ENCODE results near the gene LRPAP1.

Gene LRPAP1

DNA sequence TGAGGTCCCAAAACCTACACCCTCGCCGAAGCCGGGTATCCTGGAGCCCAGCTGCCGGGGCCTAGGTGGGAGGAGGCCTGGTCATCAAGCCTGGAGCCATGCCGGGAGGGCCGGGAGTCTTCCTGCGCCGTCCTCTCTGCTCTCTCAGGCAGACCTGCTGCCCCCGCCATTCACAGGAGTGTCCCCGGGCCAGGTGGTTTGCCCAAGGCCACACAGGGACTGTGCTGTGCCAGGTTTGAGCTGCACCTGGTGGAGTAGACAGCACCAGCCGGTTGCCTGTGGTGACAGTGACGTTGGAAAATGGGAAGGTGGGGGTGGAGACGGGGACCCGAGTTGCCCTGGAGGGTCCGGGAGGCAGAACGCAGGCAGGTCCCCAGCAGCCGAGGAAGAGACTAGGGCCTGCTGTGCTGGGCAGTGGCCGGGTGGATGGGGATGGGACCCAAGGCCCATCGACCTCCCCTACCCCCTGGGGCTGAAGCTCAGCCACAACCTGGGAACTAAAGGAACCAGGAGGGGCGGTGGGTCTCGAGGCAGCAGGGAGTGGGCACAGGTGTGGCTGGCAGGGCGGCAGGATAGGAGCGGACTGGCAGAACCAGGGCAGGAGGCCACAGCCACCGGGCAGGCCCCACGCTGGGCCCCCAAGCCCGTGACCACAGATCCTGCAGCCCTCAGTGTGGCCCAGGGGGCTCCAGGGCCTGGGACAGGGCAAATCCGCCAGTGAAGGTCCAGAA, 59.6 kb downstream of the LRPAP1 start:
- no peak for DNase-seq (ENCODE audit: low spot score)

DNA sequence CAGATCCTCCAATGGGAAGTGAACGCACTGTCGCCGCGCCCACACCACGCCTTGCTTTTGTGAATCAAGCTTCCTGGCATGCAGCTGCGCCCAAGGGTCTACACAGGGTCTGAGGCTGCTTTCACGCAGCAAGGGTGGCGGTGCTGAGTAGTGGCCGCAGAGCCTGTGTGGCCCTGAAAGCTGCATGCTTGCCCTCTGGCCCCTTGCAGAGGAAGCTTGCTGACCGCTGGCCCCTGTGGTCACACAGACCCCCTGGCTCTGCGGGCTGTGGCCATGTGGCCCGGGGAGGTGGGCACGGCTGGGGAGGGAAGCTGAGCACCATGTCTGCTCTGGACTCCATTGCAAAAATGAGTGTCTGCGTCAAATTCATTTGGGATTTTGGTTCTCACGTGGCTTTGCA, 60.3 kb downstream of the LRPAP1 start:
- DNase-seq (ENCODE audit: low spot score), result no peak

DNA sequence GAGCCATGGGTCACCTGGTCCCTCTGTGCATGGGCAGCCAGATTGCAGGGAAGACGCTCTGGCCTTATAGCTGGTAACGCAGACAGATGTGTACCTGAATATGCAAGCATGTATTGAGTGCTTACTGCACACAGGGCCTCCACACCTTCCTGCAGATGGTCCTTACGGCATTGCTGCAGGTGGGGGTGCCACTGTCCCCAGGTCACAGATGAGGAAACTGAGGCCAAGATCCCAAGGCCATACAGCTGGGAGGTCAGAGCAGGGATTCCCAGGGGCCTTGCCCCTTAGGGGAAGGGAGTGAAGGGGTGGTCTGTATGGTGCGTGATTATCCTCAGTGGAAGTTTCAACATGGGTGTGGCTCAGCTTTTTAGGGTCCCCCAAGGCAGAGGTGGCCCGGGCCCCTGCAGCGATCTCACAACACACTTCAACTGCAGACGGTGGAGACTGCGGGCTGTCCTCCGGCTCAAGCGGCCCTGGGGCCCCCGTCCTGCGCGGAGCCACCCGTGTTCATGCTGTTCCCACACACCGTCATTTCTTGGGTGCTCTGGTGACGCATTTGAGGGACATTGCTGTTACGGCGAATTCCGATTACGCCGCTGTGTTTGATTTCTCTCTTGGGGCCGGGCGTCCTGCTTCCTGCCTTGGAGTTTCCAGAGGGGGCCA, 61.0 kb downstream of the LRPAP1 start:
- DNase-seq (ENCODE audit: low spot score), result no peak

DNA sequence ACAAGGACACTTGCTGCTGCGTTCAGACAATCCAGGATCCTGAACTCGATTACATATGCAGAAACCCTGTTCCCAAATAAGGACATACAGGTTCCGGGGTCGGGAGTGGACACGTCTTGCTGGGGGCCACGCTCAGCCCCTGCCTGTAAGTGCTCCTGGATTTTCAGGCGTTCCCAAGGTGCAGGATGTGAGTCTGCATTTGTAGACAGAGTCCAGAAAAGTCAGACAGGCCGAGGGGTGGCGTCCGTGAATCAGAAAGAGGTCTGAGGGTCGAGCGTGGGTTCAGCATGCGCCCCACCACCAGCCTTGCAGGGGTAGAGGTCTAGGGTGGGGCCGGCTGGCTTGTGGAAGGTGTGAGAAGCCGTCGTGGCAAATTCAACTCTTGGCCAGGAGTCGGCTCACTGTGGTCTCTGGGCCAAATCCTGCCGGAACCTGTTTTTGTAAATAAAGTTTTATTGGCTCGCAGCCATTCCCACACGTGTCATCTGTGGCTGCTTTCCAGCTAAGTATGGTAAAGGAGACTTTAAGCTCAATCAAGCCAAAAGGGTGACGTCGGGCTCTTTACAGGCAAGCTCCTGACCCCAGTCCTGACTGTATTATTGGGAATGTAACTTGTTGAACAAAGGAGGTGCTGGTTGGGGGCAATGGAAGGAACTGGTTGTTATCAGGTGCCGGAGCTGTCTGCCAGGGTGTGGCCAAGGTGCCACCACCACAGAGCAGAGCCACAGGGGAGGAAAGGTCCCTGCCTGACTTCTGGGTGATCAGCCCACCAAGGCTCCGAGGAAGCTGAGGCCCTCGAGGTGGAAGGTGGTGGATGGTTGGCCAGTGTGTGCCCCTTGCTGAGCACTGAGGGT, 61.8 kb downstream of the LRPAP1 start:
- DNase-seq (ENCODE audit: low spot score), result no peak

DNA sequence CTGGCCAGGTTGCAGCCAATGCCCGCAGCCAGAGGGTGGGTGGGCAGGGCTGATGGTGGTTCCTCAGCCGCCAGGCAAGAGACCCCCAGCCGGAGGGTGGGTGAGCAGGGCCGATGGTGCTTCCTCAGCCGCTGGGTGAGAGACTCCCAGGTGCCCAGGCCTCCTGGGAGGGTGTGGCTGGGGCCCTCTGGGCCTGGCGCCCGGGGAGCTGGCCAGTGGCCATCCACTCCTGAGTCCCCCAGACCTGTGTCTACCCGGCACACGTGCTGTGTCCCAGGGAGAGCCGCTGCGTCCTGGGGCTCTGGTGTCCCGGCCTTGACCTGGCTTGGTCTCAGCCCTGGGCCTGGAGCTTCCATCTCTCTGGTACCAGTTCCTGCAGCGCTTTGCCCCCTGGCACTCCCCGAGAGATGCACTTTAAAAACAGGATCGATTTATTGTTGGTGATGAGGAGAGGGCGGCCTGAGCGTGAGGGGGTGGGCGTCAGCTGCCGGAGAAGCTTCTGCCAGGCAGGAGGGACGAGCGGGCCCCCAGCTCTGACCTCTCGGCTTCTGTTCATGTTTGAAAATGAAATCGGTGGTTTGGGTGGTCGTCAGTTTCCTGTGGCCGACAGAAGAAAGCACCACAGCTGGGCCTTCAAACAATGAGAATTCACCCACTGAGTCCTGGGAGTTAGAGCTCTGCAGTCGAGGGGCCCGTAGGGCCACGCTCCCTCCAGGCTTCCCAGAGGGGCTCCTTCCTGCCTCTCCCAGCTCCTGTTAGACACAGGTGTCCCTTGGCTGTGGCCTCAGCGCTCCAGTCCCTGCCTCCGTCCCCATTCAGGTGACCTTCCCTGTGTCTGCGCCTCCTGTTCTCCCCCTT, 62.6 kb downstream of the LRPAP1 start:
- DNase-seq (ENCODE audit: low spot score), result no peak

DNA sequence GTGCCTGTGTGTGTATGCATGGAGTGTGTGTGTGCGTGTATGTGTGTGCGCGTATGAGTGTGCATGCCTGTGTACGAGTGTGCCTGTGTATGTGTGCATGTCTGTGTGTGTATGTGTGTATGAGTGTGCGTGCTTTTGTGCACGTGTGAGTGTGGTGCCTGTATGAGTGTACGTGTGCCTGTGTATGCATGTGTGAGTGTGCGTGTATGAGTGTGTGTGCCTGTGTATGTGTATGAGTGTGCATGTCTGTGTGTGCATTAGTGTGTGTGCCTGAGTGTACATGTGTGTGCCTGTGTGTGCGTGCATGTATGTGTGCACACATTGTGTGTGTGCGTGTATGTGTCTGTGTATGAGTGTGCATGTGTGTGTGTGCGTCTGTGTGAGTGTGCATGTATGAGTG, 63.4 kb downstream of the LRPAP1 start:
- no peak for DNase-seq (ENCODE audit: low spot score)

DNA sequence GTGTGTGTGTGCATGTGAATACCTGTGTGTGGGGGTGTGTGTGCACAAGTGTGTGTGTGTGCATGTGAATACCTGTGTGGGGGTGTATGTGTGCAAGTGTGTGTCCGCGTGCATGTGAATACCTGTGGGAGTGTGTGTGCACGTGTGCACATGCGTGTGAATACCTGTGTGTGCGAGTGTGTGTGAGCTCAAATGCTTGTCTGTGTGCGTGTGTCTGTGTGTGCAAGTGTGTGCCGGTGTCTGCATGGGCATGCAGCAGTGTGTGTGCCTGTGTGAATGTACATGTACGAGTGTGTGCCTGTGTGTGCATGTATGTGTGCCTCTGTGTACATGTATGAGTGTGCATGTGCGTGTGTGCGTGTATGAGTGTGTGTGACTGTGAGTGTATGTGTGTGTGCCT, 64.1 kb downstream of the LRPAP1 start:
- no peak for DNase-seq (ENCODE audit: low spot score)

DNA sequence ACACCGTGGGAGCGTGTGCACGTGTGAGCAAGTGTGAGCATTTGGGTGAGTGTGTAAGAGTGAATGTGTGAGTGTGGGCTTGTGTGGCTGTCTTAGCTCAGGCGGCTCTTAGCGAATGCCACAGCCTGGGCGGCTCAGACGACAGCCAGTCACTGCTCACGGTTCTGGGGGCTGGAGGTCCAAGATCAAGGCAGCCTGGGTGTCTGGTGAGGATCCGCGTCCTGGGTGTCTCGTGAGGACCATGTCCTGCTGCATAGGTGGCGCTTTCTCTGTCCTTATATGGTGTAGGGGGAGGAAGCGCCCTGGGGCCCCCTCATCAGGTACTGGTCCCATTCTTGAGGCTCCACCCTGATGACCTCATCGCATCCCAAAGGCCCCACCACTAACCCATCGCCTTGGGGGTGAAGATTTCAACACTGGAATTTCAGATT, 64.6 kb downstream of the LRPAP1 start:
- DNase-seq (ENCODE audit: low spot score), result no peak

DNA sequence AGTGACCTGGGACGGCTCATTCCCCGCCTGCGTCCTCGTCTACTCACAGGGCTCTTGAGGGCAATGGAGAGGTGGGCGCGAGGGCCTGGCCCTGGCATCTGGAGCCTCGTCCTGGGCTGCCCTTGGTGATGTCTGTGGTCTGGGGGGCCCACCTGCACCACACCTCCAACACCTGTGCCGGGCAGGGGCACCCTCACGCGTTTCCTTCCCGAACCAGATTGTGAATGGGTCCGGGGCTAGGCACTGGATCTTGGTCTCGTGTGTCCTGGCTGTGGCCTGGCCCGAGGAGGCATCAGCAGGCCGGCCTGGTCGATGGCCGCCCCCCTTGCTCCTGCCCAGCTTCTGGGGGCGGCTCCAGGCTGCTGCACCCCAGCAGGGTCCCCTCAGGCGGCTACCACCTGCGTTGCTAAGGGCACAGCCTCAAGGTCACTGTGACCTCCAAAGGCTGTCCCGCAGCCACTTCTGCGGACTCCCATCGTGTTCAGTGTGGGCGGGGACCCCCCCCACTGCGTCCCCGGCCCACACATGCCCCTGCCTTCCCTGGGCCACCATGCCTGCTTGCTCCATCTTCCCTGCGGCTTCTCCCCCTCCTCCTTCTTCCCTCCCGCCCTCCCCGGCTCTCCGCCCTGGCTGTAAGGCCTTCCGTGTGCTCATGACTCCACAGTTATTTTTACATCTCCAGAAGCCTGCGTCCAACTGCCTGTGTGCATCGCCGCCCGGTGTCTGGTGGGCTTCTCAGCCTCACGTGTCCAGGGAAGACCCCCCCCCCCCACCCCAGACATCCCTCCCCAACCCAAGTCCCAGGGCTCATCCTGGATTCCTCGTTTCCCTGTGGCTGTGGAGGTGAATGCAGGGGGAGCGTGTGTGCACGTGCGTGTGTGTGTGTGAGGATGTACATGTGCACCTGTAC, 65.3 kb downstream of the LRPAP1 start:
- no peak for DNase-seq (ENCODE audit: low spot score)

DNA sequence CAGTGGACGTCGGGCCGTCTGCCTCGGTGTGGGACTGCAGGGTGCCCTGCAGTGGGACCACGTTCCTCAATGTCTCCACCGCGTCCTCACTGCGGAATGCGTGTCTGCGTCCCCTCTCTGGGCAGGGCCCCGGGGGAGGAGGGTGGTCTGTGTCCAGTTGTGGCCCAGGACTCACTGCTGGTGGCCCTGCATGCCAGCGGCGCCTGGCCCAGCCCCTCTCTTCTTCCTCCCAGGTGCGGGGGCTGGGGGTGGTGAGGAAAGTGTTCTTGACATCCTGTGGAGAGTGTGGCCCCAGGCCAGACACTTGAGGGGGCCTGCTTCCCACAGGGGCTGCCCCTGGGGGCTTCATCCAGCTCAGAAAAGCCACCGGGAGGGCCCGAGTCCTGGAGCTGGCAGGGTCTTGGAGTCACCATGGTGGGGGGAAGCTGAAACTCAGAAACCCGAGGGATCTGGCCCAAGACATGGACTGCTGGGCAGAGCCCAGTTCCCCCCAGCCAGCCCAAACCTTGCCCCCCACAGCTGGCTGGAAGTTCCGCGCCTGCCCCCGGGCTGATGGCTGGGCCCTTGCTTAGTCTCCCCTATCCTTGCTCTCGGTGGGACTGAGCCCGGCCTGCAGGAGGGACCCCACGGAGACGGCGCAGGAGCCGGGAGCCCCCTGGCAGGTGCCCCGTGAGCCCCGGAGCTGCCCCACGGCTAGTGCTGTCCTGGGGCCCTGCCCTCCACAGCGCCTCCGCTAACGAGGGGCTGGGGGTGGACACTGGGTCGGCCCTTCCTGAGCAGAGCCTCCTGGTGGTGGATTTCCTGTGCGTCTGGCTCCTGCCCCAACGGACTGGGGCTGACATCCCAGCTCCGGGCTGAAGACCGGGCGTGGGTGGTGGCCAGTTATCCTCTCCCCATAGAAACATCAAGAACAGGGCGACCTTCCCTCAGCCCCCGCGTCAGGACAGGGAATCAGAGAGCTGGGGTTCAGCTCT, 66.2 kb downstream of the LRPAP1 start:
- no peak for DNase-seq (ENCODE audit: low spot score)

DNA sequence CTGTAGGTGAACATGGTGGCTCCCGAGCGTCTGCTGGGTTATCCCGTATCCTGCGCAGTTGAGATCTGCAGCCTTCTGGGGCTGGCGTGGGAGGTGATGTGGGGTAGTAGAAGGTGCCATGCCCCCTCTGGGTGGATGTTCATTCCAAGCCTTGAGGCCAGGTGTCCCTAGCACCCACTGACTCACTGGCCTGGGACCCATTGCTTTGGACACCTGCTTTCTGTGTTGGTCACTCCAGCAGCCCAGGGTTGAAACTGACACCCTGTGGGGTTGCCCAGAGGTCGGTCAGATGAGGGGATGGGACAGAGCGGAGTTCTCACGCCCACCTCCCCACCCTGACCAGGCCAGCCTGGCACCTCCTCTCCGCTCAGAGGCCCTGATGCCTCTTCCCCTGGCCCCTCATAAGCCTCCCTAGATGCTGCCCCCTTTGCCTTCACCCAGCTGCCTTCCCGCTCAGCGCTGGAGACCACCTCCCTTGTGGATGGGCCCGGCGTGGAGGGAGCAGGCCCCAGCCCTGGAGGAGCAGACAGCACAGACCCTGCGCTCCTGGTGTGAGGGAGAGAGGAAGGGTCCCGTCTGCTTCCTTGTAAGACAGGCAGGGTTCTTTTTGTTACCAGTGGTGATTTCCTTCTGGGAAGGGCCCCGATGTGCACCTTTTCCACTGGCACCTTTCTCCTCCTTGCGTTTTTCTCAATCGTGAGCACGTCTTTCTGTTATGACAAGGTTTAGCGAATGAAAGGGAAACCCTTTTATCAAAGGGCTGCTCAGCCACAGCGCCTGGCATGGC, 67.1 kb downstream of the LRPAP1 start:
- DNase-seq (ENCODE audit: low spot score), result no peak

DNA sequence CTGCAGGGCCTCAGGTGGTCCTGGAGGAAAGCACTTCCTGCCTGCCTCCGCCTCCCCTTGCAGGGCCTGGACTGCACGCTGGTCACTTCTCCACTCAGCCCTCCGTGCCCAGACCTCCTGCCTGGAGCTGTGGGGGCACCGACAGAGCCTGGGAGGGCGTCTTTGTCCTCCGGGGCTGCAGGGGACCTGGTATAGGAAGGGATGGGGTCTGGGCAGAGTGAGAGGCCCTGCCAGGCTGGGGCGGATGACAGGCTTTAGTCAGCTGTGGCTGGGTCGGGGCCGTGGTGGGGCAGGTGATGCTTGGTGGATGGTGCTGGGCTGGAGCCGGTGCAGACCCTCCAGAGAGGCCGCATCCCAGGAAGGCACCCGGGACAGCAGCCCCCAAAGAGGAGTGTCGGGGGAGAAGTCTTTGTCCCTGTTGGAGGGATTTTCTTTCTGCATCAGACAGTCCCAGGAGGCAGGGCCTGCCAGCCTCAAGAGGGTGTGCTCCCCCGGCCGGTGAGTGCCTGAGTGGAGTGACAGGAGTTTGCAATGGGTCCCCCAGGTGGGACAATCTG, 67.8 kb downstream of the LRPAP1 start:
- DNase-seq (ENCODE audit: low spot score), result no peak

DNA sequence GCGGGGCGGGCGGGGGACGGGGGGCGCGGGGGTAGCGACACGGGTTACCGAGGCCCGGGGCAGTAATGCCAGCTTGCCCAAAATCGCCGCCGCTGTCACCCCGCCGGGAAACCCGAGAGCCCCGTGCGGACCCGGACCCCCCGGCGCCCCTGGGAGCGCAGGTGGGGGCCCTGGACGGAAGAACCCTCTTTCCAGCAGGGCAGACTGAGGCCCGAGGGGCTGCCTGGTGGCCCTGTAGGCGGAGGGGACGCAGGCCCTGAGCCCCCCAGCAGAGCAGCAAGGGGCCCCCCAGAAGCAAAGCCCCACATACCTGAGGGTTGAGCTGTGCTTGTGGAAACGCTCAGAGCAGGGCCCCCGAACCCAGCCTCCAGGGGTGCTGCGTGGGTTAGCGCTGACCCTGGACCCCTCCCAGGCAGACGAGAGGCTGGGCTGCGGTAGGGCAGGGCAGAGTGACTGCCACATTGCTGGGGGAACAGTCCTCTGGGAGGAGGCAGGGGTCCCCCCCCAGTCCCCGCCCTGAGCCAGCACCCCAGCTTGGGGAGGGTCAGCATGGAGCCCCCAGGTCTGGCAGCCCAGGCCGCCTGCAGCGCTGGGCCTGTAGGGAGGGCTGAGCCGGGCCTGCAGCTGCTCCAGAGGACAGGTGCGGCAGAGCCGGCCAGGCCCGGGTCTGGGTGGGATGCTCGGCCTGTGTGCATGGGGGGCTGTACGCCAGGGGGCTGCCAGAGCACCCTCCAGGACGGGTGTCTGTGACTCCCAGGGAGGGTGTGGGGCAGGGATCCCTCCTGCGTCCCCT, 68.5 kb downstream of the LRPAP1 start:
- no peak for DNase-seq (ENCODE audit: low spot score)

DNA sequence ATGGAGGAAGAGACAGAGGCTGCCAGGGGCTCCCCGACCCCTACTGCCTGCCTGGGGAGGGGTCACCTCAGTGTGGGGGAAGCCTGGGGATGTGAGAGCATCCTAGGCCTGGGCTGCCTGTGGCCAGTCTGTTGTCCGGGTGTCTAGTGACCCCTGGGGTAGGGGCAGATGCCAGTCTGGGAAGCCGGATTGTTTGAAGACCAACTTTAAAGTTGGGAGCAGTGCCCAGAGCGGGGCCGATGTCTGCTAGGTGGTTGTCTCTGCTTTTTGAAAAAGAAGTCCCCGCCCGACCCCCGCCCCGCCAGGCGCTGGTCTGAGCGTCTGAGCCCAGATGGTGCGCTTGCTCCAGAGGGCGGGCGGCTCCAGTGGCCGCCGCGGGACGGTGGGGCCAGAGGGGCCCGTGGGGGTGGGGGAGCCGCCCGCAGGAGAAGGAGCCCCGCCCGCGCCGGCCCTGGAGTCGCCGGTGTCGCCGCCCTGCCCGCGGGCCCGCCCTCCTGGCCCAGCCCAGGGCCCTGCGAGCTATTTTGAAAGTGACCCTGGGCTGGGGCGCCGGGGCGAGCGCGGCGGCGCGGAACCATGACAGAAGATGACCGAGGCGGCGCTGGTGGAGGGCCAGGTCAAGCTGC, 69.3 kb downstream of the LRPAP1 start, which contains the start of gene DOK7:
Gene DOK7 (plus strand): TSS at position 517 of the 626 bp plus-strand sequence. CDS start 70 bp downstream, at position 587.
- DNase-seq (ENCODE audit: low spot score), result peak; percentile 38

DNA sequence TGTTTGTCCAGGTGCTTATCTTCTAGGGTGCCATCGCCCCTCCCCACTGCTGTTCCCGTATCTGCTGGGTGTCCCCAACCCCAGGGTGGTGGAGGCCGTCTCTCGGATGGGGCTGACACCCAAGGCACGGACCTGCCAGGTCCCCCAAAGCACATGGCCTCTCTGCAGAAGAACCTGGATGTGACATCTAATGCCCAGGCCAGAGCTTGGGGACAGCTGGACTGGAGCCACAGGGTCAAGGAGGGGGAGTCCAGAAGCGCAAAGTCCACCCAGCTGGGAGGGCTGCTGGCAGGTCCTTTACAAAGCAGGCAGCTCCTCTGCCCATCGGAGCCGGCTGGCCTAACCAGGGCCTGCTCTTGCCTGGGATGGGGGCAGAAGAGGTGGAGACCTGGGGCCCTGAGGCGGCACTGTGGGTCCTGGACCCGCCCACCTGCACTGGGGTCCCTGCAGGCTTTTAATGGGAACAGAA, 69.9 kb downstream of the LRPAP1 start:
- DNase-seq (ENCODE audit: low spot score), result no peak

DNA sequence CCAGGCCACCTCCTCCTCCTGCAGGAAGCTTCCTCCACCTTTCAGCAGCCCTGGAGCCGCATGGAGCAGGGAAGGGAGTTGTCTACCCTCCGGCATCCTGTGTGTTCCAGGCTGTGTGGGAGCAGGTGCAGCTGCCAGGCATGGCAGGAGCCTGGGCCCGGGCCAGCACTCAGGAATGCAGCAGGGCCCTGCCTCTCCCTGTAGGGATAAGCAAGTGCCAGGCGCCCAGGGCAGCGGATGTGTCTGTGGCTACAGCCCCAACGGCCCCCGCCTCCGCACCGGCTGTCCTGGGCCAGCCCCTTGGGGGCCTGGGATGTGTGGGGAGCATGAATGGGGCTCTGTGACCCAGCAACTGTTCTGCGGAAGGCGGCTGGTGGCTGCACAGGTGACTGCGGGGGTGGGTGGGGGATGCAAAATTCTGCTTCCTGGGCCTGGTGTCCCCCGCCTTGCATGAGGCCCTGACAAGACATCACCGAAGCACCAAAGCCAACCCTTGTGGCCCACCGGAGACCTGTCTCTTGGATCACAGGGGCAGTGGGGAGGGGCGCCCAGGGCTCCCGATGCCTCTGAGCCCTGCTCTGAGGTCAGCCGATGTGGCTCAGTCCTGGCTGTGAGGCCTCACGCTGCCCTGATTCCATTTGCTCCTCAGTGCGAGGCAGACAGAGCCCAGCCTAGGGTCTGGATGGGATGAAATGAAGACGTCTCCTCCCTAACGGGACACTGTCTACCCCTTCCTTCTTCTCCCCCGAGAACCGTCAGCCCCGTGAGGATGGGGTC, 70.5 kb downstream of the LRPAP1 start:
- DNase-seq (ENCODE audit: low spot score), result no peak
